K562 (cell line): ENCODE data around the gene PLCL1. TPM values are rescaled to one million over a fixed set of nuclear protein-coding genes. Genes with fewer than 3 reads are reported as not detected.
A peak's percentile ranks its signal among the peaks of the same experiment; 100 is the strongest.

Experiments used
- ATAC-seq: fragments of 200-7000 bp; cut with Tn5 transposase; 3 replicates; pipeline ENCODE4 v1.9.1; 2020; ENCODE audit warnings: moderate library complexity
- BruUV-seq: library from RNA; stranded (reverse); fragments of 400-500 nt; replicated peaks from 2 replicates; lab custom pipeline; 2021; lab: Mats Ljungman, UMichigan
- CTCF ChIA-PET: fragments of 300-600 bp; formaldehyde crosslinking; extraction: SDS; loops from one replicate; lab custom pipeline; 2021; ENCODE audit warnings: low intra/inter-chr PET ratio; lab: Yijun Ruan, JAX
- POLR2A ChIA-PET: fragments of 300-600, 350-650 bp; sonication (Branson Sonifier 250); formaldehyde crosslinking; extraction: SDS; loops from one replicate; lab custom pipeline; 2021; ENCODE audit warnings: antibody characterized with exemption, inconsistent platforms; lab: Yijun Ruan, JAX
- DNase-seq, 4 experiments: peaks; one replicate each; pipeline versions ENCODE4 v3.0.0 to v3.0.0-alpha.2; 2011 to 2018; ENCODE audit warnings: low spot score in 3 of 4, mixed read lengths in 3 of 4; ENCODE audit errors: extremely low read depth in 1 of 4
- FAIRE-seq: peaks from 2 replicates; lab custom pipeline; 2011; peaks lifted over from hg19 to GRCh38; lab: Jason Lieb, UNC
- H2AFZ ChIP-seq: 2 replicates; pipeline ENCODE4 v1.6.0; 2011; ENCODE audit warnings: low read depth, low read length, control low read depth, inconsistent platforms
- H3K27ac ChIP-seq: fragments of 200-600 bp; 3 replicates; pipeline ENCODE4 v1.8.0; 2011; ENCODE audit warnings: low read depth, mild to moderate bottlenecking, control low read depth, inconsistent platforms, low read length, moderate library complexity, mixed read lengths; ENCODE audit errors: extremely low read depth
- H3K27me3 ChIP-seq, 2 experiments: fragments of 300-600 bp in 1 of 2; 2 replicates in 1 of 2; 3 replicates in 1 of 2; pipeline versions ENCODE4 v1.6.0 to v1.8.0; 2011; ENCODE audit warnings: inconsistent platforms in 2 of 2, low read length in 2 of 2, mild to moderate bottlenecking in 1 of 2, mixed read lengths in 1 of 2, moderate library complexity in 1 of 2; ENCODE audit not compliant: control insufficient read depth in 2 of 2, insufficient read depth in 2 of 2
- H3K36me3 ChIP-seq: fragments of 300-600 bp; 3 replicates; pipeline ENCODE4 v1.8.0; 2011; ENCODE audit warnings: mild to moderate bottlenecking, low read length, inconsistent platforms; ENCODE audit not compliant: control insufficient read depth, insufficient read depth
- H3K4me1 ChIP-seq, 2 experiments: fragments of 200-600 bp in 1 of 2; replicated peaks in 1 of 2; 2 replicates in 1 of 2; 3 replicates in 1 of 2; pipeline versions ENCODE4 v1.5.1 to v1.8.0; 2011; ENCODE audit warnings: inconsistent platforms in 2 of 2, low read length in 2 of 2, mild to moderate bottlenecking in 1 of 2, mixed read lengths in 1 of 2, moderate library complexity in 1 of 2; ENCODE audit not compliant: control insufficient read depth in 2 of 2, insufficient read depth in 2 of 2
- H3K4me2 ChIP-seq: 2 replicates; pipeline ENCODE4 v1.6.1; 2011; ENCODE audit warnings: low read length, control low read depth, inconsistent platforms, mixed read lengths; ENCODE audit not compliant: insufficient read depth
- H3K4me3 ChIP-seq: fragments of 200-600 bp; sonication (generic), shearing (Covaris generic); 2 replicates; pipeline ENCODE4 v1.5.1; 2016; ENCODE audit warnings: control low read depth, inconsistent platforms
- H3K79me2 ChIP-seq: fragments of 200-600 bp; 3 replicates; pipeline ENCODE4 v1.8.0; 2011; ENCODE audit warnings: low read length, inconsistent platforms; ENCODE audit not compliant: control insufficient read depth, insufficient read depth
- H3K9ac ChIP-seq, 2 experiments: 2 replicates each; pipeline versions ENCODE4 v1.6.0 to v1.6.1; 2011; ENCODE audit warnings: low read depth in 2 of 2, low read length in 2 of 2, control low read depth in 1 of 2, inconsistent platforms in 1 of 2, mild to moderate bottlenecking in 1 of 2, mixed read lengths in 1 of 2; ENCODE audit not compliant: insufficient read depth in 1 of 2
- H3K9me1 ChIP-seq: one replicate; pipeline ENCODE4 v1.6.0; 2011; ENCODE audit warnings: inconsistent platforms, mild to moderate bottlenecking, low read length, moderate library complexity; ENCODE audit not compliant: control insufficient read depth, insufficient read depth
- H3K9me3 ChIP-seq: replicated peaks from 2 replicates; pipeline ENCODE4 v1.5.1; 2011; ENCODE audit warnings: low read depth, low read length, inconsistent platforms; ENCODE audit not compliant: control insufficient read depth, insufficient read depth
- H4K20me1 ChIP-seq: replicated peaks from 2 replicates; pipeline ENCODE4 v1.6.1; 2011; ENCODE audit warnings: low read length, inconsistent platforms, mixed read lengths; ENCODE audit not compliant: control insufficient read depth, insufficient read depth
- BDP1 ChIP-seq: IDR thresholded peaks from 3 replicates; pipeline ENCODE4 v1.6.1; 2011; ENCODE audit not compliant: insufficient read length, insufficient read depth
- CHD2 ChIP-seq: IDR thresholded peaks from 2 replicates; pipeline ENCODE4 v1.6.1; 2011; ENCODE audit warnings: low read depth, low read length
- HDAC3 ChIP-seq: fragments of 450-650 bp; IDR thresholded peaks from 2 replicates; pipeline ENCODE4 v1.6.1; 2018; ENCODE audit warnings: borderline replicate concordance, mild to moderate bottlenecking, moderate library complexity; ENCODE audit not compliant: partially characterized antibody
- KDM2B ChIP-seq: fragments of 250-450 bp; sonication (Bioruptor Pico); IDR thresholded peaks from 2 replicates; pipeline ENCODE4 v1.8.0; 2021; ENCODE audit warnings: mild to moderate bottlenecking, moderate library complexity
- NFATC3 ChIP-seq: fragments of 450-650 bp; IDR thresholded peaks from 2 replicates; pipeline ENCODE4 v1.6.1; 2017; ENCODE audit warnings: mild to moderate bottlenecking
- NUFIP1 ChIP-seq: fragments of 450-650 bp; IDR thresholded peaks from 2 replicates; pipeline ENCODE4 v1.6.1; 2018; ENCODE audit not compliant: partially characterized antibody
- PHTF2 ChIP-seq: fragments of 250-450 bp; sonication (Bioruptor Pico); IDR thresholded peaks from 2 replicates; pipeline ENCODE4 v1.5.0; 2021; ENCODE audit warnings: mild to moderate bottlenecking
- SRF ChIP-seq, 2 experiments: fragments of 250-450, 450-650 bp in 1 of 2; sonication (Bioruptor Pico) in 1 of 2; sonication (generic) in 1 of 2; formaldehyde crosslinking; IDR thresholded peaks; 2 replicates each; pipeline versions ENCODE4 v1.5.0 to v1.5.1; 2020 to 2022; ENCODE audit warnings: mild to moderate bottlenecking in 1 of 2, missing genetic modification reagents in 1 of 2
- SUPT5H ChIP-seq: fragments of 450-650 bp; IDR thresholded peaks from 2 replicates; pipeline ENCODE4 v1.6.1; 2016
- TARDBP ChIP-seq: fragments of 450-650 bp; IDR thresholded peaks from 2 replicates; pipeline ENCODE4 v1.6.1; 2016
- ZNF780A ChIP-seq: fragments of 250-450 bp; sonication (Bioruptor Pico); IDR thresholded peaks from 2 replicates; pipeline ENCODE4 v1.5.0; 2021; ENCODE audit warnings: mild to moderate bottlenecking
- WGBS: fragments of 100-300 bp; shearing (Covaris generic); methylation state at CpG from one replicate; pipeline ENCODE4 v1.1.6; 2016; ENCODE audit warnings: low coverage, mixed read lengths; ENCODE audit not compliant: insufficient coverage; ENCODE audit errors: missing lambda C conversion rate; 5-methylcytosine and 5-hydroxymethylcytosine counted together
- in situ Hi-C: fragments of 300-500 bp; cut with MboI; formaldehyde crosslinking; loops from 4 replicates; pipeline ENCODE4 v1.15.0; 2018; ENCODE audit warnings: inconsistent platforms, mixed read lengths
- intact Hi-C: fragments of 100-400 bp; cut with micrococcal nuclease; formaldehyde crosslinking; loops from 2 replicates; pipeline ENCODE4 v1.14.2; 2022
- polyA plus RNA-seq, 8 experiments: library from polyadenylated mRNA; depleted of rRNA in 4 of 8; stranded (reverse) in 5 of 8; unstranded in 3 of 8; fragments of >200 nt; fragmentation: Nextera tagmentation in 2 of 8; fragmentation: Illumina TruSeq in 1 of 8; extraction: Ambion mirVana in 2 of 8; extraction: Trizol in 1 of 8; gene quantifications; 2 replicates each; pipeline versions ENCODE4 v1.2.1 to v1.2.3, GENCODE V29; 2011 to 2014; ENCODE audit warnings: inconsistent platforms in 1 of 8, missing spikeins in 1 of 8
- total RNA-seq, 7 experiments: library from RNA; depleted of rRNA in 6 of 7; stranded (reverse); fragments of >200 nt in 6 of 7; fragmentation: Illumina TruSeq in 2 of 7; extraction: Trizol in 2 of 7; gene quantifications; 2 replicates each; pipeline versions ENCODE4 v1.2.1 to v1.2.3, GENCODE V29; 2011 to 2021; ENCODE audit warnings: low replicate concordance in 1 of 7
- TF ChIP-seq, protein P1 (sequence below): fragments of 250-450 bp; sonication (Bioruptor Pico); IDR thresholded peaks from 2 replicates; pipeline ENCODE4 v1.8.0; 2022; ENCODE audit warnings: moderate library complexity, mild to moderate bottlenecking, inconsistent platforms
- TF ChIP-seq, protein P2 (sequence below): fragments of 450-650 bp; formaldehyde crosslinking; IDR thresholded peaks from 2 replicates; pipeline ENCODE4 v1.4.0; 2020; ENCODE audit warnings: mild to moderate bottlenecking, moderate library complexity

The PLCL1 gene
- total and polyA plus RNA-seq, 9 of the 15 experiments (the other 6 are each of a cell fraction or from before 2014, with no cell fraction given) = 2.0 to 17.7 (median 8.6) TPM

DNA sequence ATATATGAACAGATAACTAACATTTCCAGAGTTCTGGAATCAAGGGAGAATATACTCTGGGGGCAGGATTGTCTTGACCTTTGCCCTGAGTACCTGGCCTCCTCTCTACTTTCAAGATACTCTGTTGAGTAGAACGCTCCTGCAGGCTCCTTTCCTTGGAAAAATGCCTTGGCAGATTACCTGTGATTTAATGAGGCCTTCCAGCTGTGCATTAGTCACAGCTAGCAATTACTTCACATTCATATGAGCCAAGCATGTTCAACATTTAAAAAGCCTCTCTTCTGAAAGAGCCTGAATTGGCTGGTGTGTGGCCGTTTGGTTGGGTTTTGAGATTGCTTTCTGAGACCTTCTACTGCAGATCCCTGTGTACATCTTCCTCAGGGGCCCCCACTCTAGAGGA lies 142.2 kb downstream of the PLCL1 start (continued):
- TF ChIP-seq PHTF2 (CRISPR knock-in tag) = no peak
- TF ChIP-seq, protein P1, sequence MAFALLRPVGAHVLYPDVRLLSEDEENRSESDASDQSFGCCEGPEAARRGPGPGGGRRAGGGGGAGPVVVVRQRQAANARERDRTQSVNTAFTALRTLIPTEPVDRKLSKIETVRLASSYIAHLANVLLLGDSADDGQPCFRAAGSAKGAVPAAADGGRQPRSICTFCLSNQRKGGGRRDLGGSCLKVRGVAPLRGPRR (CRISPR knock-in tag) = no peak
- no peak for TF ChIP-seq SUPT5H
- TF ChIP-seq, all 486 proteins: peak for 0

DNA sequence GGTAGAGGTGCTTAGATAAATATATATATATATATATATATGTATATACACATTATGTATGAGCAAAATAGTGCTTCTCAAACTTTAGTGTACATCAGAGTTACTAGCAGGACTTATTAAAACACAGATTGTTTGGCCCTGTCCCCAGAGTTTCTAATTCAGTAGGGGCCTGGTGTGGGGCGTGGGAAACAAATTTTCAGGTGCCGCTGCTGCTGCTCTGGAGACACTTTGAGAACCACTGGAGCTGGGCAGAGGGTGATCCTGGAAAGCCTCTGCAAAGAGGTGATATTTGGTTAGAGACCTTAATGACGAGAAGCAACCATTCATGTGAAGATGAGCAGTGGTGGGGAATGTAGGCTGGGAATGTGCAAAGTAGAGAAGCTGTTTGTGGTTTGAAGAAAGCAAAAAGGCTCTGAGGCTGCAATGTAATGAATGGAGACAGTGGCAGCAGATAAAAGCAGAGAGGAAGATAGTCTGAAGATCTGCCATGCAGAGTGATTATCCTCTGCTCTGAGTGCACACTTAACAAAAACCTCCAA lies 142.9 kb downstream of the PLCL1 start:
- Histone ChIP-seq H3K27me3 (no peaks in the 10 kb centered on the region), H3K9ac (peak overlapping the region in 1 of 2 experiments; percentile 23; a peak in 1 of 4 replicates), H3K9me3 (no peaks in the 10 kb centered on the region), H3K4me2 (no peak overlapping the region), H3K4me3 (no peak overlapping the region), H3K79me2 (peaks cover 82% of the 10 kb centered on the region; the same call in 2 of the 3 replicates), H3K27ac (no peak overlapping the region), H3K4me1 (peaks cover 0 to 11% of the 10 kb centered on the region in 2 experiments; a peak in 4 of 5 replicates), H3K36me3 (no peaks in the 10 kb centered on the region), H4K20me1 (no peaks in the 10 kb centered on the region), H2AFZ (no peak overlapping the region), H3K9me1 (no peaks in the 10 kb centered on the region)
- WGBS = 85% methylated on average over 3 of the region's 3 CpGs
- no TSS peak for BruUV-seq
- TF ChIP-seq NUFIP1 = no peak
- TF ChIP-seq, protein P2, sequence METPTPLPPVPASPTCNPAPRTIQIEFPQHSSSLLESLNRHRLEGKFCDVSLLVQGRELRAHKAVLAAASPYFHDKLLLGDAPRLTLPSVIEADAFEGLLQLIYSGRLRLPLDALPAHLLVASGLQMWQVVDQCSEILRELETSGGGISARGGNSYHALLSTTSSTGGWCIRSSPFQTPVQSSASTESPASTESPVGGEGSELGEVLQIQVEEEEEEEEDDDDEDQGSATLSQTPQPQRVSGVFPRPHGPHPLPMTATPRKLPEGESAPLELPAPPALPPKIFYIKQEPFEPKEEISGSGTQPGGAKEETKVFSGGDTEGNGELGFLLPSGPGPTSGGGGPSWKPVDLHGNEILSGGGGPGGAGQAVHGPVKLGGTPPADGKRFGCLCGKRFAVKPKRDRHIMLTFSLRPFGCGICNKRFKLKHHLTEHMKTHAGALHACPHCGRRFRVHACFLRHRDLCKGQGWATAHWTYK (CRISPR knock-in tag) = no peak
- TF ChIP-seq SRF (CRISPR knock-in tag; IDR thresholded peaks at IDR 0.05) = no peak
- TF ChIP-seq, protein P1 (CRISPR knock-in tag) = no peak
- TF ChIP-seq NFATC3 = no peak
- no peak for TF ChIP-seq CHD2
- TF ChIP-seq ZNF780A (CRISPR knock-in tag) = no peak
- no peak for TF ChIP-seq HDAC3
- no peak for TF ChIP-seq BDP1
- TF ChIP-seq KDM2B = no peak
- TF ChIP-seq TARDBP = no peak
- DNase-seq (no peak), ATAC-seq (no peak), FAIRE-seq (no peak)
- intact Hi-C loops (no loop called here), in situ Hi-C loops (no loop called here)
- POLR2A ChIA-PET = no interaction called here
- CTCF ChIA-PET = no interaction called here
